GM10248 (cell line): Measurements from ENCODE around the gene ALDH1L2.
"Not testable (repeated sequence)": the region's sequence is repeated elsewhere in the genome, so short reads cannot be mapped to it uniquely, and the experiment has no call there.

Source experiments
- CTCF ChIA-PET: fragments of 300-600 bp; sonication (Branson Sonifier 250); formaldehyde crosslinking; extraction: SDS; loops from one replicate; lab custom pipeline; 2021; ENCODE audit warnings: antibody characterized with exemption; lab: Yijun Ruan, JAX
- POLR2A ChIA-PET: fragments of 350-650 bp; sonication (Branson Sonifier 250); formaldehyde crosslinking; extraction: SDS; loops from one replicate; lab custom pipeline; 2020; ENCODE audit warnings: antibody characterized with exemption; lab: Yijun Ruan, JAX
- DNase-seq: peaks from one replicate; pipeline ENCODE4 v3.0.0; 2012; ENCODE audit errors: extremely low spot score
- CTCF ChIP-seq: IDR thresholded peaks from 2 replicates; pipeline ENCODE4 v1.5.1; 2012; ENCODE audit warnings: mild to moderate bottlenecking, low read depth; ENCODE audit errors: extremely low read depth, missing control alignments, control extremely low read depth

The ALDH1L2 gene

GRCh38 chr12:105100998-105101397 is 16.7 kb upstream of the ALDH1L2 start:
- DNase-seq = no peak
- POLR2A ChIA-PET = no interaction called here

GRCh38 chr12:105100207-105100985 is 16.1 kb upstream of the ALDH1L2 start:
- ChIA-PET CTCF (interaction anchor here (0.7 to 1.3 kb wide), 3 partner anchors 9 to 727 kb away, joined by 3 read pairs; no protein-coding TSS in a partner anchor), POLR2A (no interaction called here)
- TF ChIP-seq CTCF = no peak
- DNase-seq = no peak

More at GRCh38 chr12:105100998-105101397, 16.7 kb upstream of the ALDH1L2 start:
- CTCF ChIA-PET = no interaction called here
- no peak for TF ChIP-seq CTCF

- ChIA-PET CTCF (interaction anchor here (1.3 kb wide), 2 partner anchors 8 to 726 kb away, joined by 3 read pairs; no protein-coding TSS in a partner anchor), POLR2A (no interaction called here)
- no peak for DNase-seq
- TF ChIP-seq CTCF = no peak
Measured at GRCh38 chr12:105099356-105099755, 15.1 kb upstream of the ALDH1L2 start.

GRCh38 chr12:105095338-105095737 is 11.1 kb upstream of the ALDH1L2 start:
- POLR2A ChIA-PET, DNase-seq, CTCF ChIA-PET: not testable (repeated sequence)

GRCh38 chr12:105092336-105092735 is 8.1 kb upstream of the ALDH1L2 start:
- CTCF ChIA-PET = interaction anchor here (1.2 kb wide), 1 partner anchor 12 kb away, joined by 3 read pairs; no protein-coding TSS in a partner anchor
- DNase-seq = no peak
- TF ChIP-seq CTCF = no peak
- POLR2A ChIA-PET = no interaction called here

GRCh38 chr12:105091476-105092206 is 7.4 kb upstream of the ALDH1L2 start:
- TF ChIP-seq CTCF = no peak

GRCh38 chr12:105090361-105090760 is 6.1 kb upstream of the ALDH1L2 start:
- ChIA-PET CTCF (no interaction called here), POLR2A (no interaction called here)
- TF ChIP-seq CTCF = no peak
- no peak for DNase-seq

More at GRCh38 chr12:105091476-105092206, 7.4 kb upstream of the ALDH1L2 start:
- CTCF ChIA-PET = interaction anchor here (0.7 to 1.2 kb wide), 4 partner anchors 8 to 13 kb away, joined by 3 to 7 read pairs (median 3); no protein-coding TSS in a partner anchor
- no peak for DNase-seq
- POLR2A ChIA-PET = no interaction called here
